ENCODE results near the gene EOLA1.
A peak's percentile ranks its signal among the peaks of the same experiment; 100 is the strongest.
"Not testable (repeated sequence)": the region's sequence is repeated elsewhere in the genome, so short reads cannot be mapped to it uniquely, and the experiment has no call there.

EOLA1 gene

DNA sequence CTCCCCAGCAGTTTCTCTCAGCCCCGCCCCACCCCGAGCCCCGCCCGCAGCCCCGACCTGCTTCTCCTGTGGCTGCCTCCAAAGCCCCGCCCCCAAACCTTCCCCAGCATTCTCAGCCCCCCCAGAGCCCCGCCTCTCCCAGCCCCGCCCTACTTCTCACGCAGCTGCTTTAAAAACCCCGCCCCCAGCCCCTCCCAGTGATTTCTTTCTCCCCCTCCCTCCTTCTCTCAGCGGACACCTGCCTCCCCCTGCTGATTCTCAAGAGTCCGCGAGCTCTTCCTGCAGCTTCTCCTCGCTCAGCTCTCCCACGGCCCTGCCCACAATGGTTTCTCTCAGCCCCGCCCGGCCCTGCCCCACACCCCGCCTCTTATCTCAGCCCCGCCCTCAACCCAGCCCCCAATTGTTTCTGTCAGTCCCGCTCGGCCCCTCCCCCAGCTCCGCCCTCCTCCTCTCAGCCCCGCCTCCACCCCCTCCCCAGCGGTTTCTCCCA, 636 bp upstream of the EOLA1 start:
- H3K4me3 ChIP-seq (ENCODE audit: low read depth, low read length) = peak overlapping the region; percentile 59
- POLR2A ChIA-PET = interaction anchor here (0.6 to 3.2 kb wide), 9 partner anchors 18 to 1047 kb away, joined by 3 to 51 read pairs (median 4); partner anchors contain the start of genes EOLA2 and IDS
- CTCF ChIA-PET = interaction anchor here (1.4 to 2.0 kb wide), 2 partner anchors 11 to 28 kb away, joined by 3 to 12 read pairs; no protein-coding TSS in a partner anchor
- H3K36me3 ChIP-seq (ENCODE audit: control insufficient read depth in 2 of 2, insufficient read depth in 1 of 2, low read length in 2 of 2) = peaks cover 0 to 10% of the 10 kb centered on the region in 2 experiments; a peak in 1 of 3 replicates
- TF ChIP-seq ZNF791 (tag by site-specific recombination; IDR thresholded peaks at IDR 0.05) = no peak
- TF ChIP-seq, protein P1, sequence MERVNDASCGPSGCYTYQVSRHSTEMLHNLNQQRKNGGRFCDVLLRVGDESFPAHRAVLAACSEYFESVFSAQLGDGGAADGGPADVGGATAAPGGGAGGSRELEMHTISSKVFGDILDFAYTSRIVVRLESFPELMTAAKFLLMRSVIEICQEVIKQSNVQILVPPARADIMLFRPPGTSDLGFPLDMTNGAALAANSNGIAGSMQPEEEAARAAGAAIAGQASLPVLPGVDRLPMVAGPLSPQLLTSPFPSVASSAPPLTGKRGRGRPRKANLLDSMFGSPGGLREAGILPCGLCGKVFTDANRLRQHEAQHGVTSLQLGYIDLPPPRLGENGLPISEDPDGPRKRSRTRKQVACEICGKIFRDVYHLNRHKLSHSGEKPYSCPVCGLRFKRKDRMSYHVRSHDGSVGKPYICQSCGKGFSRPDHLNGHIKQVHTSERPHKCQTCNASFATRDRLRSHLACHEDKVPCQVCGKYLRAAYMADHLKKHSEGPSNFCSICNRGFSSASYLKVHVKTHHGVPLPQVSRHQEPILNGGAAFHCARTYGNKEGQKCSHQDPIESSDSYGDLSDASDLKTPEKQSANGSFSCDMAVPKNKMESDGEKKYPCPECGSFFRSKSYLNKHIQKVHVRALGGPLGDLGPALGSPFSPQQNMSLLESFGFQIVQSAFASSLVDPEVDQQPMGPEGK (tag by site-specific recombination; IDR thresholded peaks at IDR 0.05) = peak; percentile 60
- TF ChIP-seq KLF1 (tag by site-specific recombination; IDR thresholded peaks at IDR 0.05) = peak; percentile 75
- TF ChIP-seq KLF9 (tag by site-specific recombination; IDR thresholded peaks at IDR 0.05; ENCODE audit: low read depth) = peak; percentile 29; the same call in 1 of the 2 replicates
- no peak for TF ChIP-seq ZNF146 (tag by site-specific recombination; IDR thresholded peaks at IDR 0.05)
- TF ChIP-seq, protein P2, sequence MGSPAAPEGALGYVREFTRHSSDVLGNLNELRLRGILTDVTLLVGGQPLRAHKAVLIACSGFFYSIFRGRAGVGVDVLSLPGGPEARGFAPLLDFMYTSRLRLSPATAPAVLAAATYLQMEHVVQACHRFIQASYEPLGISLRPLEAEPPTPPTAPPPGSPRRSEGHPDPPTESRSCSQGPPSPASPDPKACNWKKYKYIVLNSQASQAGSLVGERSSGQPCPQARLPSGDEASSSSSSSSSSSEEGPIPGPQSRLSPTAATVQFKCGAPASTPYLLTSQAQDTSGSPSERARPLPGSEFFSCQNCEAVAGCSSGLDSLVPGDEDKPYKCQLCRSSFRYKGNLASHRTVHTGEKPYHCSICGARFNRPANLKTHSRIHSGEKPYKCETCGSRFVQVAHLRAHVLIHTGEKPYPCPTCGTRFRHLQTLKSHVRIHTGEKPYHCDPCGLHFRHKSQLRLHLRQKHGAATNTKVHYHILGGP (tag by site-specific recombination; IDR thresholded peaks at IDR 0.05) = no peak
- TF ChIP-seq ZNF664 (tag by site-specific recombination; IDR thresholded peaks at IDR 0.05) = no peak
- no peak for TF ChIP-seq ZNF529 (tag by site-specific recombination; IDR thresholded peaks at IDR 0.05; ENCODE audit: insufficient replicate concordance)
- peak; percentile 83 for TF ChIP-seq KLF8 (tag by site-specific recombination; IDR thresholded peaks at IDR 0.05)
- TF ChIP-seq ZIC2 (tag by site-specific recombination; IDR thresholded peaks at IDR 0.05) = peak; percentile 48
- no peaks in the 10 kb centered on the region for H3K9me3 ChIP-seq (ENCODE audit: control insufficient read depth, insufficient read depth, low read depth, low read length)
- H3K4me1 ChIP-seq (ENCODE audit: control insufficient read depth, insufficient read depth, low read length) = no peaks in the 10 kb centered on the region
- peak overlapping the region; percentile 65 for H3K27ac ChIP-seq (ENCODE audit: extremely low read depth, low read depth, low read length)

DNA sequence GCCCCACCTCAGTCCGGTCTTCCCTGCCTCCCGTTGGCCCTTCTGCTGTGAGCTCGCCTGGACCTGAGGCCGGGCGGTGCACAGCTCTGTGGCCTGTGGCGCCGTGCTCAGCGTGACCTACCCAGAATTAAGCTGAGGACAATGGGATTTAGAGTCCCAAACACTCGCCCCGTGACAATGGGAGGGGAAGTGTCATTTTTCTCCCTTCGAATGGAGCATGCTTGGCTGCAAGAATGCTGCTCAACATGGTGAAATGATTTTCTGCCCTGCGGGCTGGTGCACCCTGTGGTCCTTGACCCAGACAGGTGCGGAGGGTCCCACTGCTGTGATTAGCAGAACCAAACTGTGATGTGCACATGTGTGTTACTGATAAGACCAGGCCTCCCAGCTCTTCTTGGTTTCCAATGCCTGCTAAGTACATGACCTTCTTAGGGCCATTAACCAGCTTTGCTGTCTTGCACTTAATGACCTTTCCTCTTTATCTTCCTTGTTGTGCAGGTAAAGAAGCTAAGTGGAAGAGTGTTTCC, 772 bp downstream of the EOLA1 start:
- Histone ChIP-seq H3K4me3 (ENCODE audit: low read depth, low read length) (peak overlapping the region; percentile 59), H3K9me3 (ENCODE audit: control insufficient read depth, insufficient read depth, low read depth, low read length) (no peaks in the 10 kb centered on the region), H3K36me3 (ENCODE audit: control insufficient read depth in 2 of 2, insufficient read depth in 1 of 2, low read length in 2 of 2) (peaks cover 0 to 12% of the 10 kb centered on the region in 2 experiments; a peak in 1 of 3 replicates), H3K27ac (ENCODE audit: extremely low read depth, low read depth, low read length) (peak overlapping the region; percentile 65; the same call in 1 of the 2 replicates), H3K4me1 (ENCODE audit: control insufficient read depth, insufficient read depth, low read length) (no peaks in the 10 kb centered on the region)
- POLR2A ChIA-PET = interaction anchor here (0.7 to 3.2 kb wide), 3 partner anchors 12 to 398 kb away, joined by 3 to 51 read pairs (median 19); partner anchors contain the start of genes EOLA2 and IDS
- TF ChIP-seq ZNF146 (tag by site-specific recombination; IDR thresholded peaks at IDR 0.05) (no peak), MZF1 (tag by site-specific recombination; IDR thresholded peaks at IDR 0.05; ENCODE audit: borderline replicate concordance) (no peak), ZIC2 (tag by site-specific recombination; IDR thresholded peaks at IDR 0.05) (peak; percentile 74), ZNF202 (tag by site-specific recombination; IDR thresholded peaks at IDR 0.05; ENCODE audit: borderline replicate concordance) (no peak)
- CTCF ChIA-PET = interaction anchor here (0.6 kb wide), 1 partner anchor 17 kb away, joined by 3 read pairs; no protein-coding TSS in a partner anchor

DNA sequence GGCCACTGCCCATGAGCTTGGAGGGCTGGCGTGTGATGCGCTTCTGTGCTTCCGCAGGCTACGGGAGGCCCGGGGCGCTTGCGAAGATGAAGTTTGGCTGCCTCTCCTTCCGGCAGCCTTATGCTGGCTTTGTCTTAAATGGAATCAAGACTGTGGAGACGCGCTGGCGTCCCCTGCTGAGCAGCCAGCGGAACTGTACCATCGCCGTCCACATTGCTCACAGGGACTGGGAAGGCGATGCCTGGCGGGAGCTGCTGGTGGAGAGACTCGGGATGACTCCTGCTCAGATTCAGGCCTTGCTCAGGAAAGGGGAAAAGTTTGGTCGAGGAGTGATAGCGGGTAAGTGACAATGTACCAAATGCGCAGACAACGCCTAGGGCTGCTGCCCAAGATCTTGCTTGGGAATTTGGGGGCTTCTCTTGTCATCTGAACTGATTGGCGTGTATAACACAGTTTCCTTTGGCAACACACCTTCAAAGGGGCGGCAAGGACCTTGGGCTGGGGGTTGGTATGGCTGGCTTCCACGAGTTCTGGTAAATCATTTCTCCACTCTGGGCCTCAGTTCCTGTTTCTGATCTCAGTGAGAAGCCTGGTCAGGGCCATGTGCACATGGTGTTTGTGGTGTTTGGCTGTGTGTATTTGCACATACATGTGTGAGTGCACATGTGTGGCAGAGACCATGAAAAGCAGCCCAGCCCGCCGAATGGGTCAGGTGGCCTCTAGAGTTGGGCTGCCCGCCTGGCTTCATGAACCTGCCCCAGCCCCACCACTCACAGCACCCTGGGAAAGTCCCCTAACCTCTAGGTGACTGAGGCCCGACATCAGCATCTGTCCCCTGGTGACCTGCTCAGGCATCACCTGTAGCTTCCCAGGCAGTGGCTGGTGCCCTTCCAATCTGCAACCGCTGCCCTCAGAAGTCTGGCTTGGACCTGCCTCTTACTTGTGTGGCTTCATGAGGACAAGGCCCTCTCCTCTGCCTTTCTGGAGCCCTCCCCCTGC, 5.0 kb downstream of the EOLA1 start:
- H3K9me3 ChIP-seq (ENCODE audit: control insufficient read depth, insufficient read depth, low read depth, low read length); H3K4me3 ChIP-seq (ENCODE audit: low read depth, low read length); H3K4me1 ChIP-seq (ENCODE audit: control insufficient read depth, insufficient read depth, low read length); POLR2A ChIA-PET; H3K27ac ChIP-seq (ENCODE audit: extremely low read depth, low read depth, low read length); CTCF ChIA-PET: not testable (repeated sequence)
- peaks cover 0 to 21% of the 10 kb centered on the region in 2 experiments; a peak in 1 of 3 replicates for H3K36me3 ChIP-seq (ENCODE audit: control insufficient read depth in 2 of 2, insufficient read depth in 1 of 2, low read length in 2 of 2)

DNA sequence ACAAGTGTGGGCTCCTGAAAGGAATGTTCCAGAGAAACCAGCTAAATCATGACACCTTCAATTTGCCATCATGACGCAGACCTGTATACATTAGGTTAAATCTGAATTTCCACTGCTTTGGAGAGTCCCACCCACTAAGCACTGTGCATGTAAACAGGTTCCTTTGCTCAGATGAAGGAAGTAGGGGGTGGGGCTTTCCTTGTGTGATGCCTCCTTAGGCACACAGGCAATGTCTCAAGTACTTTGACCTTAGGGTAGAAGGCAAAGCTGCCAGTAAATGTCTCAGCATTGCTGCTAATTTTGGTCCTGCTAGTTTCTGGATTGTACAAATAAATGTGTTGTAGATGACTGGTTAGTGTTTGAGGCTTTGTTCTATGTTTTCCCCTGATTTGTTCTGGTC, 6.2 kb downstream of the EOLA1 start:
- POLR2A ChIA-PET; H3K4me3 ChIP-seq (ENCODE audit: low read depth, low read length); H3K4me1 ChIP-seq (ENCODE audit: control insufficient read depth, insufficient read depth, low read length); CTCF ChIA-PET; H3K9me3 ChIP-seq (ENCODE audit: control insufficient read depth, insufficient read depth, low read depth, low read length); H3K27ac ChIP-seq (ENCODE audit: extremely low read depth, low read depth, low read length): not testable (repeated sequence)
- H3K36me3 ChIP-seq (ENCODE audit: control insufficient read depth in 2 of 2, insufficient read depth in 1 of 2, low read length in 2 of 2) = peaks cover 0 to 21% of the 10 kb centered on the region in 2 experiments; a peak in 1 of 3 replicates

DNA sequence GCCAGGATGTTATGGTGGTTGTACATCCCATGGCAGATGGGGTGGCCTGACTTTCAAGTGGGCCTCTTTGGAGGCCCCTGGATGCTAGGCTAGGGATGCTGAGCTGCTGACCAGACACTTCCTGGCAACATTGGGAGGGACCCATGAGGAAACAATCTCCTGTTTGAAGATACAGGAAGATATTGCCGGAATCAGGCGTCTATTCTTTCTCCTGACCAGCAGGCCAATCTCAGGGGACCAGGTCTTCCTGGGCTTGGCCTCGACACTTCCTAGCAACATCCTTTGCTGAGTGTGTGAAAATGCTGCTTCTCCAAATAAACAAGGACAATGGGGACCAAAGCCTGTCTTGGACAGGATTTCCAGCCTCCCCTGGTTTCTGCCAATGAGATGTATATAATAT, 7.0 kb downstream of the EOLA1 start:
- H3K9me3 ChIP-seq (ENCODE audit: control insufficient read depth, insufficient read depth, low read depth, low read length); H3K4me1 ChIP-seq (ENCODE audit: control insufficient read depth, insufficient read depth, low read length); CTCF ChIA-PET; H3K27ac ChIP-seq (ENCODE audit: extremely low read depth, low read depth, low read length); H3K4me3 ChIP-seq (ENCODE audit: low read depth, low read length); POLR2A ChIA-PET: not testable (repeated sequence)
- H3K36me3 ChIP-seq (ENCODE audit: control insufficient read depth in 2 of 2, insufficient read depth in 1 of 2, low read length in 2 of 2) = peaks cover 0 to 21% of the 10 kb centered on the region in 2 experiments; a peak in 1 of 3 replicates

DNA sequence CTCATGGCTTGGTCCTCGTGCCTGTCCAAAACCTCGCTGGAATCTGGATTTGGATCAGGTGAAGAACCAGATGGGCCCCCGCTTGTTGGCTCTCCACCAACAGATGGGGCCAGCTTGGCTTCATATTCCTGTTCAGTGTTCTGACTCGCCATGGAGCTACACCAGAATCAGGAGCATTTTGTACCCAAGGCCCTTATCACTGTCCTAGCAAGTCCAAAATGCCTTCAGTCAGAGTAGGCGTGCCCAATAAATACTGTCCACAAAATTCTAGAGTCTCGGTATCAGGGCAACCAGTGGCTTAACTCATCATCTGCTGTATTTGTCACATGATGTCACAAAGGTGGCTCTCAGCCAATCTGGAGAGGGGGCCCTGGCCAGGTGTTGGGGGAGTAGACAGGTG, 8.9 kb downstream of the EOLA1 start, which contains the start of gene HSFX3:
Gene HSFX3, minus strand, starts transcription at position 224 of the 400 bp plus-strand sequence. Its CDS starts 72 bp downstream, at position 152.
- H3K4me3 ChIP-seq (ENCODE audit: low read depth, low read length); H3K9me3 ChIP-seq (ENCODE audit: control insufficient read depth, insufficient read depth, low read depth, low read length); H3K4me1 ChIP-seq (ENCODE audit: control insufficient read depth, insufficient read depth, low read length); POLR2A ChIA-PET; CTCF ChIA-PET; H3K27ac ChIP-seq (ENCODE audit: extremely low read depth, low read depth, low read length): not testable (repeated sequence)
- peaks cover 0 to 18% of the 10 kb centered on the region in 2 experiments; a peak in 1 of 3 replicates for H3K36me3 ChIP-seq (ENCODE audit: control insufficient read depth in 2 of 2, insufficient read depth in 1 of 2, low read length in 2 of 2)

Data from HEK293 (cell line).